Endodermal cell (in vitro differentiated cells): ENCODE measurements around the gene IP6K3. TPM values are rescaled to one million over a fixed set of nuclear protein-coding genes. Genes with fewer than 3 reads are reported as not detected.
A peak's percentile ranks its signal among the peaks of the same experiment; 100 is the strongest.

Experiments
- DNase-seq: peaks from one replicate; pipeline ENCODE4 v3.0.0-alpha.2; 2017
- H3K27ac ChIP-seq: 2 replicates; pipeline ENCODE4 v1.5.1; 2013; ENCODE audit warnings: mild to moderate bottlenecking, low read depth, low read length, moderate library complexity
- H3K27me3 ChIP-seq: 2 replicates; pipeline ENCODE4 v1.6.1; 2013; ENCODE audit warnings: mild to moderate bottlenecking, low read length, moderate library complexity; ENCODE audit not compliant: insufficient read depth, control insufficient read depth, poor library complexity, severe bottlenecking
- H3K36me3 ChIP-seq: 2 replicates; pipeline ENCODE4 v1.7.0; 2013; ENCODE audit warnings: mild to moderate bottlenecking, low read length, moderate library complexity; ENCODE audit not compliant: control insufficient read depth, insufficient read depth
- H3K4me1 ChIP-seq: one replicate; pipeline ENCODE4 v1.7.0; 2013; ENCODE audit warnings: low read length; ENCODE audit not compliant: control insufficient read depth, insufficient read depth
- H3K4me3 ChIP-seq: 2 replicates; pipeline ENCODE4 v1.5.1; 2013; ENCODE audit warnings: mild to moderate bottlenecking, low read length, moderate library complexity
- H3K9ac ChIP-seq: 2 replicates; pipeline ENCODE4 v1.6.1; 2013; ENCODE audit warnings: mild to moderate bottlenecking, low read length, moderate library complexity; ENCODE audit not compliant: poor library complexity, severe bottlenecking; ENCODE audit errors: extremely low read depth
- H3K9me3 ChIP-seq: 2 replicates; pipeline ENCODE4 v1.6.1; 2013; ENCODE audit warnings: mild to moderate bottlenecking, low read length, moderate library complexity; ENCODE audit not compliant: control insufficient read depth
- H3K27ac Mint-ChIP-seq: 2 replicates; pipeline ENCODE4 v1.8.0; 2020; ENCODE audit warnings: mixed read lengths
- H3K27me3 Mint-ChIP-seq: 2 replicates; pipeline ENCODE4 v1.8.0; 2021; ENCODE audit warnings: mild to moderate bottlenecking, mixed read lengths; ENCODE audit not compliant: insufficient read depth
- H3K36me3 Mint-ChIP-seq: 2 replicates; pipeline ENCODE4 v1.8.0; 2020; ENCODE audit warnings: low read depth, mixed read lengths
- H3K4me1 Mint-ChIP-seq: 2 replicates; pipeline ENCODE4 v1.8.0; 2020; ENCODE audit warnings: mixed read lengths
- H3K4me3 Mint-ChIP-seq: 2 replicates; pipeline ENCODE4 v1.8.0; 2020; ENCODE audit warnings: mild to moderate bottlenecking, moderate library complexity, mixed read lengths
- H3K9me3 Mint-ChIP-seq: 2 replicates; pipeline ENCODE4 v1.8.0; 2020; ENCODE audit warnings: mild to moderate bottlenecking, mixed read lengths
- WGBS, 2 experiments: methylation state at CpG; one replicate each; pipeline versions ENCODE4 v1.1.5 to v1.1.7; 2013; ENCODE audit warnings: missing lambda C conversion rate in 2 of 2, mixed read lengths in 1 of 2; ENCODE audit not compliant: insufficient coverage in 1 of 2, insufficient read length in 1 of 2; 5-methylcytosine and 5-hydroxymethylcytosine counted together
- total RNA-seq, 2 donors: library from RNA; stranded (reverse); fragmentation: NEBNext Ultra II Directional in 1 of 2; extraction: Animal tissue kit (Norgen Biotek cat#: 25700) in 1 of 2; gene quantifications; 2 replicates in 1 of 2; 3 replicates in 1 of 2; pipeline ENCODE4 v1.2.1, GENCODE V29; 2021
- TF ChIP-seq, protein P1 (sequence below): fragments of 200-600 bp; sonication (generic); conservative IDR thresholded peaks from 2 replicates; pipeline ENCODE4 v1.5.0; 2021; ENCODE audit warnings: antibody characterized with exemption, mild to moderate bottlenecking

IP6K3 gene
- total RNA-seq, 2 donors from 2014 or later: not detected

GRCh38 chr6:33787346-33787953 is 40.7 kb upstream of the IP6K3 start:
- H3K4me3 Mint-ChIP-seq: peak overlapping the region; percentile 77
- H3K27me3 Mint-ChIP-seq: no peaks in the 10 kb centered on the region
- Histone ChIP-seq H3K27ac (no peak overlapping the region), H3K9ac (peak overlapping the region; percentile 72), H3K4me3 (peak overlapping the region; percentile 86), H3K4me1 (peaks cover 19% of the 10 kb centered on the region), H3K9me3 (no peaks in the 10 kb centered on the region), H3K27me3 (no peaks in the 10 kb centered on the region), H3K36me3 (peaks cover 35% of the 10 kb centered on the region)
- TF ChIP-seq, protein P1, sequence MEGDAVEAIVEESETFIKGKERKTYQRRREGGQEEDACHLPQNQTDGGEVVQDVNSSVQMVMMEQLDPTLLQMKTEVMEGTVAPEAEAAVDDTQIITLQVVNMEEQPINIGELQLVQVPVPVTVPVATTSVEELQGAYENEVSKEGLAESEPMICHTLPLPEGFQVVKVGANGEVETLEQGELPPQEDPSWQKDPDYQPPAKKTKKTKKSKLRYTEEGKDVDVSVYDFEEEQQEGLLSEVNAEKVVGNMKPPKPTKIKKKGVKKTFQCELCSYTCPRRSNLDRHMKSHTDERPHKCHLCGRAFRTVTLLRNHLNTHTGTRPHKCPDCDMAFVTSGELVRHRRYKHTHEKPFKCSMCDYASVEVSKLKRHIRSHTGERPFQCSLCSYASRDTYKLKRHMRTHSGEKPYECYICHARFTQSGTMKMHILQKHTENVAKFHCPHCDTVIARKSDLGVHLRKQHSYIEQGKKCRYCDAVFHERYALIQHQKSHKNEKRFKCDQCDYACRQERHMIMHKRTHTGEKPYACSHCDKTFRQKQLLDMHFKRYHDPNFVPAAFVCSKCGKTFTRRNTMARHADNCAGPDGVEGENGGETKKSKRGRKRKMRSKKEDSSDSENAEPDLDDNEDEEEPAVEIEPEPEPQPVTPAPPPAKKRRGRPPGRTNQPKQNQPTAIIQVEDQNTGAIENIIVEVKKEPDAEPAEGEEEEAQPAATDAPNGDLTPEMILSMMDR: no peak
- H3K4me1 Mint-ChIP-seq: peaks cover 58% of the 10 kb centered on the region
- peaks cover 32% of the 10 kb centered on the region for H3K36me3 Mint-ChIP-seq
- peak overlapping the region; percentile 95 for H3K27ac Mint-ChIP-seq
- 87 to 90% methylated on average over 5 to 7 of the region's 7 CpGs for WGBS, 2 experiments
- H3K9me3 Mint-ChIP-seq: no peaks in the 10 kb centered on the region
- DNase-seq: peak; percentile 66

GRCh38 chr6:33786736-33787135 is 40.0 kb upstream of the IP6K3 start:
- H3K9me3 ChIP-seq: no peaks in the 10 kb centered on the region
- H3K4me1 ChIP-seq: peaks cover 19% of the 10 kb centered on the region
- DNase-seq: no peak
- H3K27me3 ChIP-seq: no peaks in the 10 kb centered on the region
- Mint-ChIP-seq H3K9me3 (no peaks in the 10 kb centered on the region), H3K27me3 (no peaks in the 10 kb centered on the region), H3K4me3 (no peak overlapping the region), H3K4me1 (peaks cover 64% of the 10 kb centered on the region), H3K36me3 (peaks cover 37% of the 10 kb centered on the region), H3K27ac (no peak overlapping the region)
- H3K9ac ChIP-seq: no peak overlapping the region
- TF ChIP-seq, protein P1: no peak
- peaks cover 42% of the 10 kb centered on the region for H3K36me3 ChIP-seq
- no peak overlapping the region for H3K4me3 ChIP-seq
- H3K27ac ChIP-seq: no peak overlapping the region
- 91 to 94% methylated on average over 3 of the region's 3 CpGs for WGBS, 2 experiments

- 85 to 89% methylated on average over 1 to 3 of the region's 3 CpGs for WGBS, 2 experiments
- no peak overlapping the region for H3K27ac Mint-ChIP-seq
- Histone ChIP-seq H3K4me1 (peaks cover 27% of the 10 kb centered on the region), H3K4me3 (no peak overlapping the region), H3K9me3 (no peaks in the 10 kb centered on the region), H3K27me3 (no peaks in the 10 kb centered on the region), H3K27ac (no peak overlapping the region), H3K36me3 (peaks cover 46% of the 10 kb centered on the region), H3K9ac (no peak overlapping the region)
- no peak overlapping the region for H3K4me3 Mint-ChIP-seq
- DNase-seq: no peak
- H3K36me3 Mint-ChIP-seq: peaks cover 41% of the 10 kb centered on the region
- H3K27me3 Mint-ChIP-seq: no peaks in the 10 kb centered on the region
- no peaks in the 10 kb centered on the region for H3K9me3 Mint-ChIP-seq
- TF ChIP-seq, protein P1: no peak
- peaks cover 62% of the 10 kb centered on the region for H3K4me1 Mint-ChIP-seq
Measured at GRCh38 chr6:33785778-33786177, 39.1 kb upstream of the IP6K3 start.
